LNCaP clone FGC (cell line): ENCODE results near the gene ST6GALNAC3.

Source experiments
- DNase-seq: peaks from one replicate; pipeline ENCODE4 v3.0.0-alpha.2; 2011; ENCODE audit warnings: low read depth
- H3K4me3 ChIP-seq: 2 replicates; pipeline ENCODE4 v1.5.1; 2011; ENCODE audit warnings: mild to moderate bottlenecking, low read depth, low read length, control low read depth
- CTCF ChIP-seq: IDR thresholded peaks from 2 replicates; pipeline ENCODE4 v1.5.1; 2012; ENCODE audit warnings: mild to moderate bottlenecking; ENCODE audit not compliant: control insufficient read depth, insufficient read depth; ENCODE audit errors: extremely low read depth

The ST6GALNAC3 gene

GRCh38 chr1:76080552-76081079 lies 6.1 kb downstream of the ST6GALNAC3 start:
- TF ChIP-seq CTCF, result no peak
- DNase-seq, result no peak
- no peak overlapping the region for H3K4me3 ChIP-seq

- no peak for TF ChIP-seq CTCF
- no peak for DNase-seq
- H3K4me3 ChIP-seq, result no peak overlapping the region
Observed at GRCh38 chr1:76082062-76082461, 7.5 kb downstream of the ST6GALNAC3 start.

GRCh38 chr1:76083189-76083588 lies 8.6 kb downstream of the ST6GALNAC3 start:
- no peak for DNase-seq
- no peak overlapping the region for H3K4me3 ChIP-seq
- TF ChIP-seq CTCF, result no peak

GRCh38 chr1:76084029-76084627 lies 9.6 kb downstream of the ST6GALNAC3 start:
- no peak for TF ChIP-seq CTCF
- H3K4me3 ChIP-seq, result no peak overlapping the region
- DNase-seq, result no peak

- TF ChIP-seq CTCF, result no peak
- DNase-seq, result no peak
- H3K4me3 ChIP-seq, result no peak overlapping the region
Observed at GRCh38 chr1:76084685-76085084, 10.1 kb downstream of the ST6GALNAC3 start.

GRCh38 chr1:76086109-76086508 lies 11.6 kb downstream of the ST6GALNAC3 start:
- H3K4me3 ChIP-seq, result no peak overlapping the region
- no peak for TF ChIP-seq CTCF
- DNase-seq, result no peak

- no peak for TF ChIP-seq CTCF
- DNase-seq, result no peak
- no peak overlapping the region for H3K4me3 ChIP-seq
Observed at GRCh38 chr1:76086597-76086996, 12.1 kb downstream of the ST6GALNAC3 start.
